NCI-H2171 (cell line): ENCODE measurements around the gene PDCD4.
"Not testable (repeated sequence)": the region's sequence is repeated elsewhere in the genome, so short reads cannot be mapped to it uniquely, and the experiment has no call there.

Source experiments
- DNase-seq: peaks from one replicate; lab custom pipeline; 2025; lab: John Stamatoyannopoulos, UW

Gene PDCD4

GRCh38 chr10:110861476-110861875 lies 10.3 kb upstream of the PDCD4 start:
- DNase-seq, result no peak

DNA sequence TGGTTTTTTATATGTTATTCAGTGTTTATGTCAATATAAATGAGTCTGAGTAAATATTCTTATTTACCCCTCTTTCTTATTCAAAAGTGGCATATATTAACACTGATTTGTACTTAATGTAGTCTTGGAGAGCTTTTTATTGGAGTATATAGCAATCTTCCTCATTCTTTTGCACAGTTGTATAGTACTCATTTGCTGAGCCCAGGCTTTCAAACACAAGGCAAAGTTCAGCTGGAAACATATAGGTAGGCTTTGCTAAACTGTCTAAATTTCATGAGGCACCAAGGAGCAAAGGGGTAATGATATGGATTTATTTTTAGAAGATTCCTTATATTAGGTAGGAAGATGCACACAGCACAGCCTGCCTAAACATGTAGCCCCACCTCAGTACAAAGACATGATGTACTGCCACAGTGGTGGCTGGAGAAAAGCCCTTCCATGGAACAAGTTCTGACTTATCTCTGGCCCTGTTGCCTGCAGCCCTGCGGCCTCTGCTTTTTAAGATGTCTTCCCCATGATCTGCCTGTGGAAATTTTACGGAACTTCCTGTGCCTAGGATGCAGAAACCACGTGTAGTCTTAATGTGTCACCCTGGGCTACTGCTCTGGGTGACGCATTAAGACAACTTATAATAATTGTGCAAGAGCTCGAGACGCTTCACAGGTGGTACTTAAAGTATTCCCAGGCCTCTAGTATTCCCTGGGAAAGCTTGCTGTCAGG lies 9.6 kb upstream of the PDCD4 start:
- no peak for DNase-seq

- DNase-seq, result no peak
These were observed 8.8 kb upstream of the PDCD4 start for GRCh38 chr10:110862961-110863360.

GRCh38 chr10:110863361-110863760 lies 8.4 kb upstream of the PDCD4 start:
- DNase-seq, result no peak

- DNase-seq, result no peak
These were observed 7.8 kb upstream of the PDCD4 start for GRCh38 chr10:110863956-110864355.

GRCh38 chr10:110864662-110865140 lies 7.0 kb upstream of the PDCD4 start:
- DNase-seq, result no peak

DNA sequence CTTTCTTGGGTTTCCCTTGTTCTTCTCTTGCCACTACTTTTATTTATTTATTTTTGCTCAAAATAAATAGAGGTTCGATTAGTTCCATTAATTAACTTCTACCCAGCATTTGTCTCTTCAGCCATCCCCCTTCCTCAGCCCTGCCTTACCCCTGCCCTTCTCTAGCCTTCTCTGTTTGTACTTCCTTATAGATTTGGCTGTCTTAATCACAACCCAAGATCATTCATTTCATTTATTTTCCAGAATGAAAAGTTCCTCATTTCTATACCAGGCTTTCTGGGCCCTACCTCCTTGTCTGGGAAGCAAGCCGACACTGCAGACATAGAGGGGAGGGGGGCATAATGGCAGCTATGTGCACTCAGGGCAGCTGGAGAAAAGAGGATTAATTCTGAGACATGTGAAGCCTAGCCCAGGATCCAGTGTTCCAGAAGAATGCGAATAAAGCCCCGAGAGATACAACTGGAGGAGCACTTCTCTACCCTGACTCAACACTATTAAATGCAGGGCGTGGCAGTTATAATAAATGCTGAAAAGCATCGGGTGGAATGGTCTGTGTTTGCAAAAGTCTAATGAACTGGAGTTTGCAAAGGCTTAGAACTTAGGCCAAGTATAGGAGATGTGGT lies 6.4 kb upstream of the PDCD4 start:
- DNase-seq, result no peak

GRCh38 chr10:110865809-110866482 lies 5.8 kb upstream of the PDCD4 start:
- DNase-seq, result no peak

GRCh38 chr10:110867011-110867806 lies 4.5 kb upstream of the PDCD4 start:
- not testable (repeated sequence) for DNase-seq

DNA sequence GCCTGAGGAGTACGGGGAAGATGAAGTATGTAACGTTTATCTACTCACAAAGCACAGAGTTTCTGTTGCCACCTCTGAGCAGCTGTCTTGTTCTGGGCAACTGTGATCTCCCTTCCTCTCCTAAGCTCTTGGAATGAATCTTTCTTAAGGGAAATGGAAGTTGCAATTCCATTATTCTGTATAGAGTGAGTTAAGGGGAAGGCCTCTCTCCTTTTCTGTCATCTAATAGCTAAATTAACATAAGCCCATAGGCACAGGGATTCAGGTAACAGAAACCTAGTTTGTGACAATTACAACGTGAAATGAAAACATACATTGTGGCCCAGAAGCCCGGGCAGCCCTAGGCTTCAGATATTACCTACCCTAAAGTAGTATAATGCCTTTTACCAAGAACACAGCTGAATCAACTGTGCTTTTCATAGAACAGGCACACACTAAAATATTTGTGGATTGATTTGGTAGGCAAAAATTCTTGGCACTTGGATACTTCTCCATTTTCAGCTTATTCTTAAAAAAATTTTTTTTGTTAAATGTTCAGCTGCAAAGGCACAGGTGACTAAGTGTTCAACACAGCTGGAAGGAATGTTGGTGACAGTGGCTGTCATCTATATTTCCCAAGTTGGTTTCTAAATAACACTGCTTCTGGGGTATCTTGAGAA lies 3.8 kb upstream of the PDCD4 start:
- DNase-seq, result no peak

- no peak for DNase-seq
These were observed 2.7 kb upstream of the PDCD4 start for GRCh38 chr10:110868981-110869380.

GRCh38 chr10:110870823-110871297 lies 868 bp upstream of the PDCD4 start:
- no peak for DNase-seq

DNA sequence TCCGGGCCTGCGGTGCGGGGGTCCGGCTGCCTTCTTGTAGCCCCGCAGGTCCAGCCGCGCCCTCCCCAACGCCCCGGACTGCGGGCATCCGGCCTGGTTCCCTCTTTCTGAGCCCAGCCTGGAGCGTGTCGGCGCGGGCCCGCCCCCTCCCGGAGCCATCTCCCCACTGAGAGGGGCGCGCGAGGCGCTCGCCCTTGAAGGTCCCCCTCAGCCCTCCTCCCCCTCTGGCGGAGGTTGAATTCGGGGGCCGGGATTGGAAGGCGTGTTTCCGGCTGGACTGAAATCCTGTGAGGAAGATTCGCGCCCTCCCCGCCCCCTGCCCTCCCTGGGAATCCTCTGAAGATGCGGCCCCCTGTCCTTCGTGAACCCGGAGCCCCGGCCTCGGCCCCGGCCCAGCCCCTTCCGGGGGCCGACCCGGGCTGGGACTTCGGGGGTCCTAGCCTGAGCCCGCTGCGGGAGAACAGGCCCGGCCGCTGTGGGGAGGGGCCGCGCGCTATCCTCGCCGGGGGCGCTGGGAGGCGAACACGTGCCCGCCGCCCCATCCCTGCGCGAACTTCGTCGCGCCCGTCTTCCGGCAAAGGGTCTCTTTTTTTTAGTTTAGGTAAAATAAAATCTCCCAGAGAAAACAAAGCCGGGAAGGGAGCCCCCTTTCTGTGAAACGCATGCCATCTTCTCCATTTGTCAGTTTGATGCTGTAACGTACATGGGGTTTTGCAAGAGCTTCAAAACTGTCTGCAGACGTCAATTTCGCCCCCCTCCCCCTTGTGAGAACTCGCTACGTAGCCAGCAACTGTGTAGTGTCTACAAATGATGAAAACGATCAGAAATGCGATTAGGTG lies 636 bp downstream of the PDCD4 start:
- peak; percentile 78 for DNase-seq

- DNase-seq, result no peak
These were observed 1.5 kb downstream of the PDCD4 start for GRCh38 chr10:110872984-110873923.

- DNase-seq, result no peak
These were observed 2.2 kb downstream of the PDCD4 start for GRCh38 chr10:110873951-110874350.

DNA sequence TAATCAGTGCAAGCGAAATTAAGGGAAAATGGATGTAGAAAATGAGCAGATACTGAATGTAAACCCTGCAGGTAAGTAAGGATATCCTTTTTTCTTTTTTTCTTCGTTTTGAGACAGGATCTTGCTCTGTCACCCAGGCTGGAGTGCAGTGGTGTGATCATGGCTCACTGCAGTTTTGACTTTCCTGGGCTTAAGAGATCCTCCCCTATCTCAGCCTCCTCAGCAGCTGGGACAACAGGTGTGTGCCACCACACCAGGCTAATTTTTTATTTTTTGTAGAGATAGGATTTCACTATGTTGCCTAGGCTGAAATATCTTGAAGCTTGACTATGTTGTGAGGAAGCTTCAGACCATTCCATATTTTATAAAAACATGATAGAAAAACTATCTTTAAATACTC lies 4.3 kb downstream of the PDCD4 start:
- no peak for DNase-seq

DNA sequence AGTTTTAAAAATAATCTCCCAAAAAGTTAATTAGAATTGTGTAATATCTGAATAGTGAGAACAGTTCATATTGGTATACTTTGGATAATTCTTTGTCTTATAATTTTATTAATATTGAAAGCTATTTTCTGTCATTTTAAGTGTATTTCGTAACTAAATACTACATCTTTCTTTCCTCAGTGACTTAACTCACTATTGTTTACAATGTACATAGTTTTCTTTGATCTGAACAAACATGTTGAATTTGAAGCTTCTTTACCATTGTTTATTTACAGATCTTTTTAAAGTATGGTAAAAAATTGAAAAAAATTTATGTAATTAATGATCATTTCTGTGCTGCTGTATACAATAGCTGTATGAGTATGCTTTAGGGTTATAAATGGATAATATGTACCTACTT lies 5.1 kb downstream of the PDCD4 start:
- no peak for DNase-seq

- no peak for DNase-seq
These were observed 8.3 kb downstream of the PDCD4 start for GRCh38 chr10:110880012-110880411.

DNA sequence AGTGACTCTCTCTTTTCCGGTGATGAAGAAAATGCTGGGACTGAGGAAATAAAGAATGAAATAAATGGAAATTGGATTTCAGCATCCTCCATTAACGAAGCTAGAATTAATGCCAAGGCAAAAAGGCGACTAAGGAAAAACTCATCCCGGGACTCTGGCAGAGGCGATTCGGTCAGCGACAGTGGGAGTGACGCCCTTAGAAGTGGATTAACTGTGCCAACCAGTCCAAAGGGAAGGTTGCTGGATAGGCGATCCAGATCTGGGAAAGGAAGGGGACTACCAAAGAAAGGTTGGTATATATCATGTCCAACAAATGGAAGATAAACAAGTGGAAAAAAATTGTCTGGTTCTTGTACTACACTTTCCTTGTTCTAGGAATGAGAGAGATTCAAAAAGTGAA lies 9.5 kb downstream of the PDCD4 start:
- DNase-seq, result no peak

GRCh38 chr10:110881905-110882304 lies 10.2 kb downstream of the PDCD4 start:
- DNase-seq, result no peak
